ENCODE results near the gene PELI1.

- TF ChIP-seq CTCF (IDR thresholded peaks at IDR 0.05; ENCODE audit: low read length) (no peak), EZH2 (IDR thresholded peaks at IDR 0.05; ENCODE audit: borderline replicate concordance, low read length) (no peak)
Observed at GRCh38 chr2:64168201-64168600, 24.0 kb upstream of the PELI1 start.
